HepG2 (cell line): ENCODE measurements around the gene TBCCD1.

Experiments
- CTCF ChIP-seq: sonication (generic); formaldehyde crosslinking; IDR thresholded peaks from 2 replicates; pipeline ENCODE4 v1.5.0; 2020; ENCODE audit warnings: mild to moderate bottlenecking, missing genetic modification reagents, moderate library complexity
- ELF4 ChIP-seq: sonication (generic); formaldehyde crosslinking; IDR thresholded peaks from 2 replicates; pipeline ENCODE4 v1.5.0; 2020; ENCODE audit warnings: missing genetic modification reagents, mild to moderate bottlenecking, moderate library complexity, borderline replicate concordance
- MYNN ChIP-seq: sonication (generic); formaldehyde crosslinking; IDR thresholded peaks from 2 replicates; pipeline ENCODE4 v1.4.0; 2020; ENCODE audit warnings: mild to moderate bottlenecking, low read depth, missing genetic modification reagents
- ONECUT2 ChIP-seq: sonication (generic); formaldehyde crosslinking; IDR thresholded peaks from 2 replicates; pipeline ENCODE4 v1.4.0; 2020; ENCODE audit warnings: missing genetic modification reagents
- RARG ChIP-seq: sonication (generic); formaldehyde crosslinking; IDR thresholded peaks from 2 replicates; pipeline ENCODE4 v1.4.0; 2020; ENCODE audit warnings: low read depth, mild to moderate bottlenecking, missing genetic modification reagents
- SMAD1 ChIP-seq: sonication (generic); formaldehyde crosslinking; IDR thresholded peaks from 2 replicates; pipeline ENCODE4 v1.4.0; 2020; ENCODE audit warnings: missing genetic modification reagents, low read depth, mild to moderate bottlenecking, borderline replicate concordance
- STAT5B ChIP-seq: sonication (generic); formaldehyde crosslinking; IDR thresholded peaks from 2 replicates; pipeline ENCODE4 v1.4.0; 2020; ENCODE audit warnings: missing genetic modification reagents
- THRA ChIP-seq: sonication (generic); formaldehyde crosslinking; IDR thresholded peaks from 2 replicates; pipeline ENCODE4 v1.4.0; 2020; ENCODE audit warnings: missing genetic modification reagents, borderline replicate concordance
- TF ChIP-seq, protein P1 (sequence below): IDR thresholded peaks from 2 replicates; pipeline ENCODE4 v1.6.1; 2016; ENCODE audit warnings: missing biosample characterization, missing genetic modification reagents, low read depth
- TF ChIP-seq, protein P2 (sequence below): sonication (generic); formaldehyde crosslinking; IDR thresholded peaks from 2 replicates; pipeline ENCODE4 v1.5.0; 2020; ENCODE audit warnings: mild to moderate bottlenecking, missing genetic modification reagents, borderline replicate concordance

DNA sequence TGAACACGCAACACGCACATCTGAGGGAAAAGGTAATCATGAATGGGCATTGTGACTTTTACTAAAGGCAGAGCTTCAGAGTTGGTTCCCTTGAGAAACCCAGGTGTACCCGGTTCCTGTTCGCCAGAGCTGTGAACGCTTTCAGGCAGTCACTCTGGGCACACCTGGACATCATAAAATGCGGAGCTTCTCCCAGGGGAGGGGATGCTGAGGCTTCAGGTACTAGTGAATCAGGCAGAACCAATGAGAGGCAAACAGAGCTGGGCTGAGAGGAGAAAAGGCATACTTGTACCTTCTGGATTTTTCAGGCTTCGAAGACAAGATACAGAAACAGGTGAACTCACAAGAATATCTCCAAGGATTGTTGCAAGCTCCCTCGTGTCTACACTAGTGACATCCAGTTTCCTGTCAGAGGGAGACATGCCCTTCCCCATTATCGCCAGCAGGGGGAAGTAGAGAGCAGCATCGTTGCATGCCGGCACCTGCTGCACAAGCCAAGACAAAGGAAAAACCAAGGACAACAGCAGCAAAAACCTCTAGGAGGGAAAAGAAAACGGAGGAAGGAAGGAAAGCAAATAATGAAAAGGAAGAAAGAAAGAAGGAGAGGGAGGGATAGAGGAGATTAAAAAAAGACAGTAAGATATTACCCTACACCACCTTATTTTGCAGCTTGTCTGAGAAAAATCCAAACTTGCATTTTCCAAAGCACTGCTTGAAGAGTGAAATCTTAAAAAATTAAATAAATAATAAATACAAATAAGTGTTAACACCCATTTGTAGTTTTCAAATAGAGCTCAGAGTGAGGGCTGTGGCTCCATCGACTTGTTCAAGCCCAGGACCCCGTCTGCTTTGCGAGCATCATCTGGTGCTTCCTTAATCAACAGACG, 47.7 kb upstream of the TBCCD1 start:
- no peak for TF ChIP-seq ONECUT2
- TF ChIP-seq, protein P1, sequence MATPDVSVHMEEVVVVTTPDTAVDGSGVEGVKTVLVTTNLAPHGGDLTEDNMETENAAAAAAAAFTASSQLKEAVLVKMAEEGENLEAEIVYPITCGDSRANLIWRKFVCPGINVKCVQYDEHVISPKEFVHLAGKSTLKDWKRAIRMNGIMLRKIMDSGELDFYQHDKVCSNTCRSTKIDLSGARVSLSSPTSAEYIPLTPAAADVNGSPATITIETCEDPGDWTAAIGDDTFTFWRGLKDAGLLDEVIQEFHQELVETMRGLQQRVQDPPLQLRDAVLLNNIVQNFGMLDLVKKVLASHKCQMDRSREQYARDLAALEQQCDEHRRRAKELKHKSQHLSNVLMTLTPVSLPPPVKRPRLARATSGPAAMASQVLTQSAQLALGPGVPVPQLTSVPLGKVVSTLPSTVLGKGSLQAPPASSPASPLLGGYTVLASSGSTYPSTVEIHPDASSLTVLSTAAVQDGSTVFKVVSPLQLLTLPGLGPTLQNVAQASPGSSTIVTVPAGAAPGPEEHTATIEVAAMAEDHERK (CRISPR knock-in tag) = no peak
- peak; percentile 85 for TF ChIP-seq CTCF (CRISPR knock-in tag)
- TF ChIP-seq SMAD1 = no peak
- TF ChIP-seq, protein P2, sequence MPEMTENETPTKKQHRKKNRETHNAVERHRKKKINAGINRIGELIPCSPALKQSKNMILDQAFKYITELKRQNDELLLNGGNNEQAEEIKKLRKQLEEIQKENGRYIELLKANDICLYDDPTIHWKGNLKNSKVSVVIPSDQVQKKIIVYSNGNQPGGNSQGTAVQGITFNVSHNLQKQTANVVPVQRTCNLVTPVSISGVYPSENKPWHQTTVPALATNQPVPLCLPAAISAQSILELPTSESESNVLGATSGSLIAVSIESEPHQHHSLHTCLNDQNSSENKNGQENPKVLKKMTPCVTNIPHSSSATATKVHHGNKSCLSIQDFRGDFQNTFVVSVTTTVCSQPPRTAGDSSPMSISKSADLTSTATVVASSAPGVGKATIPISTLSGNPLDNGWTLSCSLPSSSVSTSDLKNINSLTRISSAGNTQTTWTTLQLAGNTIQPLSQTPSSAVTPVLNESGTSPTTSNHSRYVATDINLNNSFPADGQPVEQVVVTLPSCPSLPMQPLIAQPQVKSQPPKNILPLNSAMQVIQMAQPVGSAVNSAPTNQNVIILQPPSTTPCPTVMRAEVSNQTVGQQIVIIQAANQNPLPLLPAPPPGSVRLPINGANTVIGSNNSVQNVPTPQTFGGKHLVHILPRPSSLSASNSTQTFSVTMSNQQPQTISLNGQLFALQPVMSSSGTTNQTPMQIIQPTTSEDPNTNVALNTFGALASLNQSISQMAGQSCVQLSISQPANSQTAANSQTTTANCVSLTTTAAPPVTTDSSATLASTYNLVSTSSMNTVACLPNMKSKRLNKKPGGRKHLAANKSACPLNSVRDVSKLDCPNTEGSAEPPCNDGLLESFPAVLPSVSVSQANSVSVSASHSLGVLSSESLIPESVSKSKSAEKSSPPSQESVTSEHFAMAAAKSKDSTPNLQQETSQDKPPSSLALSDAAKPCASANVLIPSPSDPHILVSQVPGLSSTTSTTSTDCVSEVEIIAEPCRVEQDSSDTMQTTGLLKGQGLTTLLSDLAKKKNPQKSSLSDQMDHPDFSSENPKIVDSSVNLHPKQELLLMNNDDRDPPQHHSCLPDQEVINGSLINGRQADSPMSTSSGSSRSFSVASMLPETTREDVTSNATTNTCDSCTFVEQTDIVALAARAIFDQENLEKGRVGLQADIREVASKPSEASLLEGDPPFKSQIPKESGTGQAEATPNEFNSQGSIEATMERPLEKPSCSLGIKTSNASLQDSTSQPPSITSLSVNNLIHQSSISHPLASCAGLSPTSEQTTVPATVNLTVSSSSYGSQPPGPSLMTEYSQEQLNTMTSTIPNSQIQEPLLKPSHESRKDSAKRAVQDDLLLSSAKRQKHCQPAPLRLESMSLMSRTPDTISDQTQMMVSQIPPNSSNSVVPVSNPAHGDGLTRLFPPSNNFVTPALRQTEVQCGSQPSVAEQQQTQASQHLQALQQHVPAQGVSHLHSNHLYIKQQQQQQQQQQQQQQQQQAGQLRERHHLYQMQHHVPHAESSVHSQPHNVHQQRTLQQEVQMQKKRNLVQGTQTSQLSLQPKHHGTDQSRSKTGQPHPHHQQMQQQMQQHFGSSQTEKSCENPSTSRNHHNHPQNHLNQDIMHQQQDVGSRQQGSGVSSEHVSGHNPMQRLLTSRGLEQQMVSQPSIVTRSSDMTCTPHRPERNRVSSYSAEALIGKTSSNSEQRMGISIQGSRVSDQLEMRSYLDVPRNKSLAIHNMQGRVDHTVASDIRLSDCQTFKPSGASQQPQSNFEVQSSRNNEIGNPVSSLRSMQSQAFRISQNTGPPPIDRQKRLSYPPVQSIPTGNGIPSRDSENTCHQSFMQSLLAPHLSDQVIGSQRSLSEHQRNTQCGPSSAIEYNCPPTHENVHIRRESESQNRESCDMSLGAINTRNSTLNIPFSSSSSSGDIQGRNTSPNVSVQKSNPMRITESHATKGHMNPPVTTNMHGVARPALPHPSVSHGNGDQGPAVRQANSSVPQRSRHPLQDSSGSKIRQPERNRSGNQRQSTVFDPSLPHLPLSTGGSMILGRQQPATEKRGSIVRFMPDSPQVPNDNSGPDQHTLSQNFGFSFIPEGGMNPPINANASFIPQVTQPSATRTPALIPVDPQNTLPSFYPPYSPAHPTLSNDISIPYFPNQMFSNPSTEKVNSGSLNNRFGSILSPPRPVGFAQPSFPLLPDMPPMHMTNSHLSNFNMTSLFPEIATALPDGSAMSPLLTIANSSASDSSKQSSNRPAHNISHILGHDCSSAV = no peak
- no peak for TF ChIP-seq MYNN (CRISPR knock-in tag)
- no peak; the same call in 1 of the 2 replicates for TF ChIP-seq THRA (CRISPR knock-in tag)
- no peak for TF ChIP-seq RARG (CRISPR knock-in tag)
- TF ChIP-seq ELF4 (CRISPR knock-in tag) = no peak
- TF ChIP-seq STAT5B = no peak; the same call in 1 of the 2 replicates
